Ovary (tissue), 9 donors: Measurements from ENCODE around the gene NOC4L. TPM values are rescaled to one million over a fixed set of nuclear protein-coding genes. Genes with fewer than 3 reads are reported as not detected.

Source experiments
- DNase-seq, 5 donors: peaks; one replicate each; pipeline ENCODE4 v3.0.0-alpha.2; 2019 to 2020
- H3K27ac ChIP-seq, 2 donors: fragments of 200-600 bp; one replicate each; pipeline versions ENCODE4 v1.5.1 to v1.8.0; 2019 to 2022
- H3K27me3 ChIP-seq: fragments of 200-600 bp; one replicate; pipeline ENCODE4 v1.8.0; 2022
- H3K36me3 ChIP-seq: fragments of 200-600 bp; sonication (generic); one replicate; pipeline ENCODE4 v1.5.1; 2019
- H3K4me1 ChIP-seq: one replicate; pipeline ENCODE4 v1.8.1; 2013; ENCODE audit warnings: mild to moderate bottlenecking, moderate library complexity; ENCODE audit not compliant: insufficient read depth
- H3K4me3 ChIP-seq: fragments of 200-600 bp; sonication (generic); one replicate; pipeline ENCODE4 v1.5.1; 2017
- H3K9me3 ChIP-seq, 2 donors: fragments of 200-600 bp in 1 of 2; sonication (generic) in 1 of 2; one replicate each; pipeline versions ENCODE4 v1.5.1 to v1.8.1; 2013 to 2019; ENCODE audit warnings: mild to moderate bottlenecking in 1 of 2, moderate library complexity in 1 of 2
- EP300 ChIP-seq: sonication (generic); formaldehyde crosslinking; IDR thresholded peaks from one replicate; pipeline ENCODE4 v1.6.1; 2017; ENCODE audit warnings: antibody characterized with exemption
- POLR2A ChIP-seq: fragments of 450-650 bp; IDR thresholded peaks from one replicate; pipeline ENCODE4 v1.6.1; 2017; ENCODE audit warnings: antibody characterized with exemption, mild to moderate bottlenecking, moderate library complexity
- WGBS, 3 donors: extraction: QIAGEN DNeasy Blood & Tissue Kit in 1 of 3; methylation state at CpG; one replicate each; pipeline versions ENCODE4 v1.1.5 to v1.1.7; 2013 to 2017; 5-methylcytosine and 5-hydroxymethylcytosine counted together
- intact Hi-C, 4 donors: fragments of 100-400 bp; cut with DNase I; formaldehyde crosslinking; loops; one replicate each; pipeline versions ENCODE4 v1.11.0 to v1.15.1; 2022 to 2023
- polyA plus RNA-seq, 2 donors: library from polyadenylated mRNA; stranded (reverse); fragments of 200-250 nt in 1 of 2; fragments of 350-450 nt in 1 of 2; fragmentation: Illumina TruSeq in 1 of 2; extraction: RNeasy Lipid Tissue Mini Kit (QIAGEN cat#74804) in 1 of 2; gene quantifications; one replicate each; pipeline ENCODE4 v1.2.3, GENCODE V29; 2013 to 2014
- total RNA-seq, 7 donors: library from RNA; depleted of rRNA in 2 of 7; stranded (reverse); fragments of >200 nt in 2 of 7; fragmentation: NEBNext Ultra II Directional in 3 of 7; extraction: Animal tissue kit (Norgen Biotek cat#: 25700) in 3 of 7; gene quantifications; one replicate each; pipeline versions ENCODE4 v1.1.0 to v1.2.4, GENCODE V29; 2016 to 2023
- TF ChIP-seq, protein P1 (sequence below), 3 donors: fragments of 450-650 bp in 2 of 3; fragments of 200-600 bp in 1 of 3; IDR thresholded peaks; one replicate each; pipeline versions ENCODE4 v1.5.1 to v1.8.0; 2016 to 2022; ENCODE audit warnings: antibody characterized with exemption in 3 of 3, mild to moderate bottlenecking in 1 of 3
- donor health status: DM: no; HTN: no; CAD: no; lungs with moderate emphysema.
- donor health status: DM: no; HTN: no; CAD: no.
- donor health status: Bipolar disorder and iron deficiency.
- donor health status: DM: yes; HTN: yes; CAD: no.
- donor health status: DM: no; HTN: no; CAD: no.
- donor health status: DM: yes; HTN: yes; CAD: no.

The NOC4L gene
- total and polyA plus RNA-seq, 9 donors = 1.2 to 24.6 (median 18.5) TPM

- Histone ChIP-seq H3K4me3 (no peak overlapping the region), H3K36me3 (no peaks in the 10 kb centered on the region), H3K9me3 (no peaks in the 10 kb centered on the region), H3K27ac (no peak overlapping the region), H3K4me1 (peaks cover 8% of the 10 kb centered on the region), H3K27me3 (no peaks in the 10 kb centered on the region)
- peak in 2 of 5 donors; percentile 23 to 33 for DNase-seq
- TF ChIP-seq EP300 = no peak
- no peak for TF ChIP-seq POLR2A
- TF ChIP-seq, protein P1, sequence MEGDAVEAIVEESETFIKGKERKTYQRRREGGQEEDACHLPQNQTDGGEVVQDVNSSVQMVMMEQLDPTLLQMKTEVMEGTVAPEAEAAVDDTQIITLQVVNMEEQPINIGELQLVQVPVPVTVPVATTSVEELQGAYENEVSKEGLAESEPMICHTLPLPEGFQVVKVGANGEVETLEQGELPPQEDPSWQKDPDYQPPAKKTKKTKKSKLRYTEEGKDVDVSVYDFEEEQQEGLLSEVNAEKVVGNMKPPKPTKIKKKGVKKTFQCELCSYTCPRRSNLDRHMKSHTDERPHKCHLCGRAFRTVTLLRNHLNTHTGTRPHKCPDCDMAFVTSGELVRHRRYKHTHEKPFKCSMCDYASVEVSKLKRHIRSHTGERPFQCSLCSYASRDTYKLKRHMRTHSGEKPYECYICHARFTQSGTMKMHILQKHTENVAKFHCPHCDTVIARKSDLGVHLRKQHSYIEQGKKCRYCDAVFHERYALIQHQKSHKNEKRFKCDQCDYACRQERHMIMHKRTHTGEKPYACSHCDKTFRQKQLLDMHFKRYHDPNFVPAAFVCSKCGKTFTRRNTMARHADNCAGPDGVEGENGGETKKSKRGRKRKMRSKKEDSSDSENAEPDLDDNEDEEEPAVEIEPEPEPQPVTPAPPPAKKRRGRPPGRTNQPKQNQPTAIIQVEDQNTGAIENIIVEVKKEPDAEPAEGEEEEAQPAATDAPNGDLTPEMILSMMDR (IDR thresholded peaks at IDR 0.05) = no peak
- intact Hi-C loops = loop anchor here in 2 of 4 donors (5.0 to 10.0 kb wide), 2 partner anchors 451 to 474 kb away; no protein-coding TSS in a partner anchor
- 92 to 94% (median 94%) methylated on average over 36 of the region's 36 CpGs for WGBS, 3 donors
Measured at GRCh38 chr12:132151145-132151765, 7.0 kb downstream of the NOC4L start.

- H3K27ac ChIP-seq = no peak overlapping the region
- H3K4me1 ChIP-seq = peaks cover 6% of the 10 kb centered on the region
- DNase-seq = peak in 1 of 5 donors; percentile 41
- no peak overlapping the region for H3K4me3 ChIP-seq
- no peaks in the 10 kb centered on the region for H3K36me3 ChIP-seq
- intact Hi-C loops = loop anchor here in 2 of 4 donors (5.0 to 10.0 kb wide), 2 partner anchors 450 to 473 kb away; no protein-coding TSS in a partner anchor
- no peaks in the 10 kb centered on the region for H3K9me3 ChIP-seq
- no peaks in the 10 kb centered on the region for H3K27me3 ChIP-seq
- TF ChIP-seq, protein P1 (IDR thresholded peaks at IDR 0.05) = no peak
- no peak for TF ChIP-seq POLR2A
- TF ChIP-seq EP300 = no peak
- 88 to 91% (median 88%) methylated on average over 32 of the region's 32 CpGs for WGBS, 3 donors
Measured at GRCh38 chr12:132151766-132152410, 7.6 kb downstream of the NOC4L start.

DNA sequence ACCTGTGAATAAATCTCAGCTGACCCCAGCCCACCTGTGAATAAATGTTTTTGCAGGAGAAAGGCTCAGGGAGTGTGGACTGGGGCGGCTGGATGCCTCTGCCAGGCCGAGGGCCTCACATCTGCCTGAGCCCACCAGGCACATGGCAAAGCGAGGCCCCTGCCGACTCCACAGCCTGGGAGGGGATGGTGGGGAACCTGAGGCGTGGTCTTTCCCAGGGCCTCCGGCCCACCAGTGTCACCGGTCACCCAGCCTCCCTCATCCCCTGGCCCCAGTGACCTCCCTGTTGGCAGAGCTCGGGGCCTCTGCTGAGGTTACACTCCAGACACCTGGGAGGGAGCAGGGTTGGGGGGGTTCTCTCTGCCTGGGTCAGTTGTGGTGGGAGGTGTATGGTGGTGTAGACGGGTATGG, 8.2 kb downstream of the NOC4L start:
- peak in 2 of 5 donors; percentile 29 to 38 for DNase-seq
- no peak overlapping the region for H3K27ac ChIP-seq
- H3K9me3 ChIP-seq = no peaks in the 10 kb centered on the region
- TF ChIP-seq POLR2A (no peak), EP300 (no peak)
- TF ChIP-seq, protein P1 (IDR thresholded peaks at IDR 0.05) = no peak
- peaks cover 2% of the 10 kb centered on the region for H3K4me1 ChIP-seq
- intact Hi-C loops = loop anchor here in 2 of 4 donors (5.0 to 10.0 kb wide), 2 partner anchors 450 to 472 kb away; no protein-coding TSS in a partner anchor
- H3K36me3 ChIP-seq = no peaks in the 10 kb centered on the region
- H3K27me3 ChIP-seq = no peaks in the 10 kb centered on the region
- WGBS, 3 donors = 85 to 94% (median 86%) methylated on average over 1 to 9 of the region's 9 CpGs
- no peak overlapping the region for H3K4me3 ChIP-seq

DNA sequence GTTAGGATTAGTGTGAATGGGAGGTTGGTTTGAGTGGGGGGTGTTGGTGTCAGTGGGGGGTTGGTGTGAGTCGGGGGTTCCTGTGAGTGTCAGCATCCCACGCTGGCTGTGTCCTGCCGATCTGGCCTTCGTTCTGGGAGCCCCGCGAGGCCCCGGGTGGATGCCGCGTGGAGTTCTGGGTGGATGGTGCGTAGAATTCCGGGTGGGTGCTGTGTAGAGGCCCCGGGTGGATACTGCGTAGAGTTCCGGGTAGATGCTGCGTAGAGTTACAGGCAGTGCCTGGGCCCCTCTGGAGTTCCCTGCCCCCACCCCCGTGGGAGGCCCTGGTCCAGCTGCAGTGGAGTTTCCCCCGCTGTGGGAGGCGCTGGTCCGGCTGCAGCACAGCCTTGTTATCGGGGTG, 8.7 kb downstream of the NOC4L start:
- DNase-seq = peak in 2 of 5 donors; percentile 23 to 35
- Histone ChIP-seq H3K4me3 (no peak overlapping the region), H3K27ac (no peak overlapping the region), H3K9me3 (no peaks in the 10 kb centered on the region), H3K27me3 (no peaks in the 10 kb centered on the region), H3K36me3 (no peaks in the 10 kb centered on the region), H3K4me1 (no peaks in the 10 kb centered on the region)
- intact Hi-C loops = loop anchor here in 2 of 4 donors (5.0 to 10.0 kb wide), 2 partner anchors 449 to 472 kb away; no protein-coding TSS in a partner anchor
- TF ChIP-seq, protein P1 (IDR thresholded peaks at IDR 0.05) = no peak
- TF ChIP-seq EP300 (no peak), POLR2A (no peak)
- 62 to 85% (median 78%) methylated on average over 20 of the region's 20 CpGs for WGBS, 3 donors
